PFSK-1 (cell line): ENCODE data around the gene OR2A5.

ENCODE experiments used
- FOXP2 ChIP-seq: optimal IDR thresholded peaks from 2 replicates; pipeline ENCODE3; 2011; ENCODE audit warnings: borderline replicate concordance, control low read depth, inconsistent platforms; ENCODE audit not compliant: insufficient read depth; ENCODE audit errors: extremely low read length, extremely low read depth
- POLR2AphosphoS5 ChIP-seq: IDR thresholded peaks from 2 replicates; pipeline ENCODE4 v1.6.1; 2012; ENCODE audit warnings: low read depth, mild to moderate bottlenecking, control low read depth, low read length, moderate library complexity
- REST ChIP-seq, 2 experiments: IDR thresholded peaks; 2 replicates each; pipeline versions ENCODE4 v1.6.1 to v1.8.0; 2011 to 2012; ENCODE audit warnings: low read depth in 2 of 2, low read length in 2 of 2, control low read depth in 1 of 2, inconsistent platforms in 1 of 2, mild to moderate bottlenecking in 1 of 2, moderate library complexity in 1 of 2; ENCODE audit not compliant: insufficient read depth in 1 of 2
- SIN3A ChIP-seq: IDR thresholded peaks from 2 replicates; pipeline ENCODE4 v1.6.1; 2012; ENCODE audit warnings: mild to moderate bottlenecking, low read length, moderate library complexity, borderline replicate concordance; ENCODE audit not compliant: insufficient read depth
- TAF1 ChIP-seq: IDR thresholded peaks from 2 replicates; pipeline ENCODE4 v1.6.1; 2012; ENCODE audit warnings: low read length, control low read depth, borderline replicate concordance; ENCODE audit not compliant: insufficient read depth

The OR2A5 gene

DNA sequence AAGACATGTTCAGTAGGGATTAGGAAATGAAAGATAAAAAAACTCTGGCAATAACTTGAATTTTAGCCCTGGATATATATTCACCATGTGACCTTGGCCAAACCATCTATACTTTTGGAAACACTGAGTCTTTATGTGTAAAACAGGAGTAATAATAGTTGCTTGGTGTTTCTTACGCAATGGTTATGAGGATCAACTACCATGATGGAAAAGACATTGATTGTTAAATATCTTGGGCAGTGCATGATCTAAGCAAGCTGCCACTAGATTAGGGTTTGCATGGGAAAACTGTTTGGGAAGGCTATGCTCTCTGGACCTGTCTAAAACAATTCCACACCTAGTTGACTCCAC, 42.1 kb upstream of the OR2A5 start:
- no peak for TF ChIP-seq SIN3A
- TF ChIP-seq FOXP2 = no peak
- TF ChIP-seq POLR2AphosphoS5 = no peak
- no peak for TF ChIP-seq TAF1
- no peak for TF ChIP-seq REST (IDR thresholded peaks at IDR 0.05; ENCODE audit: insufficient read depth in 1 of 2, low read depth in 2 of 2, low read length in 2 of 2)

DNA sequence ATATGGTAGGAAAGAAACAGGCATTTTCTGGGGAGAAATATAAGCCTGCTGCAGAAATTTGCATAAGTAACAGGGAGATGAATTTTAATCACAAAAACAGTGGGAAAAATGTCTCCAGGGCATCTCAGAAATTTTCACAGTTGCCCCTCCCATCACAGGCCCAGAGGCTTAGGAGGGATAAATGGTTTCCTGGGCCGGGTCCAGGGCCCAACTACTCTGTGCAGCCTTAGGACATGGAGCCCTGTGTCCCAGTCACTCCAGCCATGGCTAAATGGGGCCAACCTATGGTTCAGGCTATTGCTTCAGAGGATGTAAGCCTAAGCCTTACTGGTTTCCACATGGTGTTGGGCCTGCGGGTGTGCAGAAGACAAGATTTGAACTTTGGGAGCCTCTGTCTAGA, 39.4 kb upstream of the OR2A5 start:
- TF ChIP-seq REST (IDR thresholded peaks at IDR 0.05; ENCODE audit: insufficient read depth in 1 of 2, low read depth in 2 of 2, low read length in 2 of 2) = no peak

DNA sequence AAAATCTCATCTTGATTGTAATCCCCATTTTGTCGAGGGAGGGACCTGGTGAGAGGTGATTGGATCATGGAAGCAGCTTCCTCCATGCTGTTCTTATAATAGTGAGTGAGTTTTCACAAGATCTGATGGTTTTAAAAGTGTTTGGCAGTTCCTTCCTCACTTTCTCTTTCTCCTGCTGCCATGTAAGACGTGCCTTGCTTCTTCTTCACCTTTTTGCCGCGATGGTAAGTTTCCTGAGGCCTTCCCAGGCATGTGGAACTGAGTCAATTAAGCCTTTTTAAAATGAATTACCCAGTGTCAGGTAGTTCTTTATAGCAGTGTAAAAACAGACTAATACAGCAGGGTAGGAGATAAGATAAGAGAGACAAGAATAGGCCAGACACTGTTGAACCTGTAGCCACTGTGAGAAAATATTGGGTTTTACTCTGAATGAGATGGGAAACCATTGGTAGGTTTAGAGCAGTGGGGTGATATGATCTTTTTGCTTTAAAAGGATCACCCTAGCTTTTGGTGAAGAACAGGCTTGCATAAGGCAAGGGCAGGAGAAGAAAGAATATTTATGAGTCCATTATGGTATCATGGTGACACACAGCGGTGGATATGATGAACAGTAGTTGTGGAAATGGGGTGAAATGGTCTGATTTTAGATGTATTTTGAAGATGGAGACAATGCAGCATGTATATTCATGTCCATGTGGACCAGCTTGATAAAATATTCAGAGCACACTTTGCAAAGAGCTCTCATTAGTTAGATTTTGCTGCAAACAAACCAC, 37.1 kb upstream of the OR2A5 start:
- TF ChIP-seq SIN3A (no peak), TAF1 (no peak), POLR2AphosphoS5 (no peak), FOXP2 (no peak), REST (IDR thresholded peaks at IDR 0.05; ENCODE audit: insufficient read depth in 1 of 2, low read depth in 2 of 2, low read length in 2 of 2) (no peak)

GRCh38 chr7:144018065-144018464, 30.7 kb upstream of the OR2A5 start:
- no peak for TF ChIP-seq POLR2AphosphoS5
- TF ChIP-seq TAF1 = no peak

GRCh38 chr7:144019457-144019856, 29.3 kb upstream of the OR2A5 start:
- TF ChIP-seq TAF1 (no peak), POLR2AphosphoS5 (no peak), FOXP2 (no peak), SIN3A (no peak), REST (IDR thresholded peaks at IDR 0.05; ENCODE audit: insufficient read depth in 1 of 2, low read depth in 2 of 2, low read length in 2 of 2) (no peak)
